HepG2 (cell line): ENCODE results near the gene GINM1. TPM values are rescaled to one million over a fixed set of nuclear protein-coding genes. Genes with fewer than 3 reads are reported as not detected.

ENCODE experiments used
- E2F5 ChIP-seq: sonication (generic); formaldehyde crosslinking; conservative IDR thresholded peaks from 2 replicates; pipeline ENCODE4 v1.4.0; 2020; ENCODE audit warnings: missing genetic modification reagents
- ELK4 ChIP-seq: sonication (generic); formaldehyde crosslinking; IDR thresholded peaks from 2 replicates; pipeline ENCODE4 v1.9.0; 2021; ENCODE audit warnings: missing genetic modification reagents, borderline replicate concordance
- TFDP1 ChIP-seq: IDR thresholded peaks from 2 replicates; pipeline ENCODE4 v1.6.1; 2016; ENCODE audit warnings: missing compliant biosample characterization, missing genetic modification reagents, borderline replicate concordance
- ZBTB43 ChIP-seq: sonication (generic); formaldehyde crosslinking; conservative IDR thresholded peaks from 2 replicates; pipeline ENCODE4 v1.4.0; 2020; ENCODE audit warnings: missing genetic modification reagents
- ZFP62 ChIP-seq: sonication (generic); formaldehyde crosslinking; IDR thresholded peaks from 2 replicates; pipeline ENCODE4 v1.4.0; 2020; ENCODE audit warnings: missing genetic modification reagents
- ZMAT5 ChIP-seq: sonication (generic); formaldehyde crosslinking; IDR thresholded peaks from 2 replicates; pipeline ENCODE4 v1.5.0; 2020; ENCODE audit warnings: mild to moderate bottlenecking, low read depth, missing genetic modification reagents, borderline replicate concordance
- ZNF407 ChIP-seq: sonication (generic); formaldehyde crosslinking; IDR thresholded peaks from one replicate; pipeline ENCODE4 v1.5.1; 2020; ENCODE audit warnings: mild to moderate bottlenecking, missing genetic modification reagents; ENCODE audit errors: not compliant biosample characterization
- ZNF781 ChIP-seq: sonication (generic); formaldehyde crosslinking; IDR thresholded peaks from 2 replicates; pipeline ENCODE4 v1.5.1; 2020; ENCODE audit warnings: borderline replicate concordance, mild to moderate bottlenecking, missing genetic modification reagents; ENCODE audit errors: not compliant biosample characterization
- polyA plus RNA-seq, 8 experiments: library from polyadenylated mRNA; depleted of rRNA in 3 of 8; stranded (reverse) in 7 of 8; unstranded in 1 of 8; fragments of >200 nt; fragmentation: Illumina TruSeq in 4 of 8; extraction: Trizol in 4 of 8; gene quantifications; 2 replicates each; pipeline versions ENCODE4 v1.2.1 to v1.2.3, GENCODE V29; 2011 to 2016; ENCODE audit warnings: low read depth in 4 of 8, missing spikeins in 1 of 8, mixed read lengths in 1 of 8; ENCODE audit not compliant: insufficient read depth in 1 of 8
- total RNA-seq, 5 experiments: library from RNA; depleted of rRNA; stranded (reverse); fragments of >200 nt; fragmentation: Illumina TruSeq; extraction: Trizol; gene quantifications; 2 replicates each; pipeline ENCODE4 v1.2.3, GENCODE V29; 2016; ENCODE audit warnings: low read depth in 1 of 5
- TF ChIP-seq, protein P1 (sequence below): sonication (generic); formaldehyde crosslinking; IDR thresholded peaks from 2 replicates; pipeline ENCODE4 v1.9.0; 2022; ENCODE audit warnings: missing genetic modification reagents, mild to moderate bottlenecking, borderline replicate concordance
- TF ChIP-seq, protein P2 (sequence below): sonication (generic); formaldehyde crosslinking; IDR thresholded peaks from 2 replicates; pipeline ENCODE4 v1.5.1; 2020; ENCODE audit warnings: missing genetic modification reagents, mild to moderate bottlenecking, borderline replicate concordance

The GINM1 gene
- total and polyA plus RNA-seq, 2 of the 13 experiments (the other 11 are each of a cell fraction or from before 2014, with no cell fraction given): 19.4 to 27.5 TPM

GRCh38 chr6:149566410-149567193 is 427 bp downstream of the GINM1 start (continued):
- TF ChIP-seq, protein P1, sequence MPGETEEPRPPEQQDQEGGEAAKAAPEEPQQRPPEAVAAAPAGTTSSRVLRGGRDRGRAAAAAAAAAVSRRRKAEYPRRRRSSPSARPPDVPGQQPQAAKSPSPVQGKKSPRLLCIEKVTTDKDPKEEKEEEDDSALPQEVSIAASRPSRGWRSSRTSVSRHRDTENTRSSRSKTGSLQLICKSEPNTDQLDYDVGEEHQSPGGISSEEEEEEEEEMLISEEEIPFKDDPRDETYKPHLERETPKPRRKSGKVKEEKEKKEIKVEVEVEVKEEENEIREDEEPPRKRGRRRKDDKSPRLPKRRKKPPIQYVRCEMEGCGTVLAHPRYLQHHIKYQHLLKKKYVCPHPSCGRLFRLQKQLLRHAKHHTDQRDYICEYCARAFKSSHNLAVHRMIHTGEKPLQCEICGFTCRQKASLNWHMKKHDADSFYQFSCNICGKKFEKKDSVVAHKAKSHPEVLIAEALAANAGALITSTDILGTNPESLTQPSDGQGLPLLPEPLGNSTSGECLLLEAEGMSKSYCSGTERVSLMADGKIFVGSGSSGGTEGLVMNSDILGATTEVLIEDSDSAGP (CRISPR knock-in tag): peak; percentile 75; the same call in 1 of the 2 replicates
- TF ChIP-seq ZNF781 (CRISPR knock-in tag): peak; percentile 78
- TF ChIP-seq ELK4 (CRISPR knock-in tag): no peak
- TF ChIP-seq, protein P2, sequence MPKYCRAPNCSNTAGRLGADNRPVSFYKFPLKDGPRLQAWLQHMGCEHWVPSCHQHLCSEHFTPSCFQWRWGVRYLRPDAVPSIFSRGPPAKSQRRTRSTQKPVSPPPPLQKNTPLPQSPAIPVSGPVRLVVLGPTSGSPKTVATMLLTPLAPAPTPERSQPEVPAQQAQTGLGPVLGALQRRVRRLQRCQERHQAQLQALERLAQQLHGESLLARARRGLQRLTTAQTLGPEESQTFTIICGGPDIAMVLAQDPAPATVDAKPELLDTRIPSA: peak; percentile 83
- no peak for TF ChIP-seq ZFP62 (CRISPR knock-in tag)
- no peak for TF ChIP-seq ZMAT5 (CRISPR knock-in tag)
- no peak for TF ChIP-seq TFDP1 (CRISPR knock-in tag)
- peak; percentile 86 for TF ChIP-seq ZNF407 (CRISPR knock-in tag)
- no peak; the same call in 1 of the 2 replicates for TF ChIP-seq E2F5 (CRISPR knock-in tag)
- TF ChIP-seq ZBTB43: no peak; the same call in 1 of the 2 replicates
